NB4 (cell line): ENCODE measurements around the gene CBY1.

Source experiments
- DNase-seq: peaks from one replicate; pipeline ENCODE4 v3.0.0; 2010; ENCODE audit warnings: low read depth
- H3K4me3 ChIP-seq: one replicate; pipeline ENCODE4 v1.5.1; 2011; ENCODE audit warnings: mild to moderate bottlenecking, low read depth, low read length, moderate library complexity
- MYC ChIP-seq: IDR thresholded peaks from 2 replicates; pipeline ENCODE4 v1.6.1; 2011; ENCODE audit warnings: low read depth, low read length
- POLR2A ChIP-seq: IDR thresholded peaks from 2 replicates; pipeline ENCODE4 v1.6.1; 2011; ENCODE audit warnings: mild to moderate bottlenecking; ENCODE audit not compliant: insufficient read length; ENCODE audit errors: extremely low read depth
- TF ChIP-seq, protein P1 (sequence below): IDR thresholded peaks from one replicate; pipeline ENCODE4 v1.5.1; 2012; ENCODE audit warnings: low read depth, low read length
- TF ChIP-seq, protein P2 (sequence below): IDR thresholded peaks from 2 replicates; pipeline ENCODE4 v1.6.1; 2011; ENCODE audit warnings: low read depth, low read length

CBY1 gene

DNA sequence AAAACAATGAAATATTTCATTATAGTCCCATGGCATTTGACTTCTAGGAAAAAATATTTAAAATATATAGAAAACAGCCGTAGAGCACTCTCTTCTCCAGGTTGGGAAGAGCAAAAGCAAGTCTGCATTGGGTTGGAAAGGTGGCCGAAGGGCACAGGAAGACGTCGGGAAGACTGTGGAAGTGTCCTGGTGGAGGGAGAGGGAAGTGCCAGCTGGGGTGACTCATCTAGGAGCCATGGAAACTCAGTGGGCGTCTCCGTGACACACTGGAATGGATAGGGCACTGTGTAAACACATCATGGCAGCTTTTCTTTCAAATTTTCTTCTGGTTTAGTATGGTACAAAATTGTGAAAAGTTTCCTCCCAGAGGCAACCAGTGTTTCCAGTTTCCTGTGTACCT lies 62.0 kb downstream of the CBY1 start:
- H3K4me3 ChIP-seq, result no peak overlapping the region
- no peak for DNase-seq
- TF ChIP-seq MYC (no peak), POLR2A (no peak)
- TF ChIP-seq, protein P1, sequence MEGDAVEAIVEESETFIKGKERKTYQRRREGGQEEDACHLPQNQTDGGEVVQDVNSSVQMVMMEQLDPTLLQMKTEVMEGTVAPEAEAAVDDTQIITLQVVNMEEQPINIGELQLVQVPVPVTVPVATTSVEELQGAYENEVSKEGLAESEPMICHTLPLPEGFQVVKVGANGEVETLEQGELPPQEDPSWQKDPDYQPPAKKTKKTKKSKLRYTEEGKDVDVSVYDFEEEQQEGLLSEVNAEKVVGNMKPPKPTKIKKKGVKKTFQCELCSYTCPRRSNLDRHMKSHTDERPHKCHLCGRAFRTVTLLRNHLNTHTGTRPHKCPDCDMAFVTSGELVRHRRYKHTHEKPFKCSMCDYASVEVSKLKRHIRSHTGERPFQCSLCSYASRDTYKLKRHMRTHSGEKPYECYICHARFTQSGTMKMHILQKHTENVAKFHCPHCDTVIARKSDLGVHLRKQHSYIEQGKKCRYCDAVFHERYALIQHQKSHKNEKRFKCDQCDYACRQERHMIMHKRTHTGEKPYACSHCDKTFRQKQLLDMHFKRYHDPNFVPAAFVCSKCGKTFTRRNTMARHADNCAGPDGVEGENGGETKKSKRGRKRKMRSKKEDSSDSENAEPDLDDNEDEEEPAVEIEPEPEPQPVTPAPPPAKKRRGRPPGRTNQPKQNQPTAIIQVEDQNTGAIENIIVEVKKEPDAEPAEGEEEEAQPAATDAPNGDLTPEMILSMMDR, result no peak
- TF ChIP-seq, protein P2, sequence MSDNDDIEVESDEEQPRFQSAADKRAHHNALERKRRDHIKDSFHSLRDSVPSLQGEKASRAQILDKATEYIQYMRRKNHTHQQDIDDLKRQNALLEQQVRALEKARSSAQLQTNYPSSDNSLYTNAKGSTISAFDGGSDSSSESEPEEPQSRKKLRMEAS, result no peak

- no peak overlapping the region for H3K4me3 ChIP-seq
- DNase-seq, result no peak
- no peak for TF ChIP-seq POLR2A
- TF ChIP-seq, protein P1, result no peak
- TF ChIP-seq, protein P2, result no peak
- no peak for TF ChIP-seq MYC
These were observed 62.8 kb downstream of the CBY1 start for GRCh38 chr22:38719196-38719595.

GRCh38 chr22:38720350-38720749 lies 63.9 kb downstream of the CBY1 start:
- H3K4me3 ChIP-seq, result no peak overlapping the region
- no peak for DNase-seq
- TF ChIP-seq MYC, result no peak
- no peak for TF ChIP-seq POLR2A
- TF ChIP-seq, protein P2, result no peak
- TF ChIP-seq, protein P1, result no peak

- no peak overlapping the region for H3K4me3 ChIP-seq
- DNase-seq, result no peak
- TF ChIP-seq, protein P1, result no peak
- TF ChIP-seq, protein P2, result no peak
- no peak for TF ChIP-seq MYC
- TF ChIP-seq POLR2A, result no peak
These were observed 65.1 kb downstream of the CBY1 start for GRCh38 chr22:38721551-38721950.
